Gastroesophageal sphincter (tissue), 4 donors: Measurements from ENCODE around the gene NAA30. TPM values are rescaled to one million over a fixed set of nuclear protein-coding genes. Genes with fewer than 3 reads are reported as not detected.
"Not testable (repeated sequence)": the region's sequence is repeated elsewhere in the genome, so short reads cannot be mapped to it uniquely, and the experiment has no call there.

Experiments
- ATAC-seq: fragments of 150-250 bp; one replicate; pipeline ENCODE4 v1.9.1; 2016; ENCODE audit warnings: mild to moderate bottlenecking, moderate library complexity
- H3K27ac ChIP-seq, 4 donors: fragments of 200-600 bp; sonication (generic) in 3 of 4; 1 replicate in 3 of 4; 2 replicates in 1 of 4; pipeline ENCODE4 v1.5.1; 2016 to 2019
- H3K27me3 ChIP-seq: fragments of 200-600 bp; sonication (generic); one replicate; pipeline ENCODE4 v1.5.1; 2019
- H3K36me3 ChIP-seq, 2 donors: fragments of 200-600 bp; sonication (generic); one replicate each; pipeline ENCODE4 v1.5.1; 2019; ENCODE audit warnings: control low read depth in 1 of 2
- H3K4me1 ChIP-seq, 3 donors: fragments of 200-600 bp; sonication (generic); 1 replicate in 2 of 3; 2 replicates in 1 of 3; pipeline ENCODE4 v1.5.1; 2016 to 2019; ENCODE audit warnings: control low read depth in 2 of 3
- H3K4me3 ChIP-seq, 2 donors: fragments of 200-600 bp; sonication (generic); one replicate each; pipeline ENCODE4 v1.5.1; 2019; ENCODE audit warnings: mild to moderate bottlenecking in 1 of 2, moderate library complexity in 1 of 2
- H3K9me3 ChIP-seq, 3 donors: fragments of 200-600 bp; sonication (generic); one replicate each; pipeline ENCODE4 v1.5.1; 2017 to 2019; ENCODE audit warnings: control low read depth in 2 of 3
- EP300 ChIP-seq: sonication (generic); formaldehyde crosslinking; IDR thresholded peaks from one replicate; pipeline ENCODE4 v1.6.1; 2017; ENCODE audit warnings: antibody characterized with exemption, mild to moderate bottlenecking
- POLR2A ChIP-seq, 2 donors: fragments of 450-650 bp; IDR thresholded peaks; one replicate each; pipeline ENCODE4 v1.6.1; 2017; ENCODE audit warnings: antibody characterized with exemption in 2 of 2, mild to moderate bottlenecking in 2 of 2, moderate library complexity in 1 of 2
- POLR2AphosphoS5 ChIP-seq: sonication (generic); formaldehyde crosslinking; IDR thresholded peaks from one replicate; pipeline ENCODE4 v1.6.1; 2017; ENCODE audit warnings: antibody characterized with exemption
- WGBS, 2 donors: methylation state at CpG; one replicate each; pipeline ENCODE4 v1.1.5; 2018; ENCODE audit warnings: low coverage in 1 of 2; 5-methylcytosine and 5-hydroxymethylcytosine counted together
- total RNA-seq, 4 donors: library from RNA; depleted of rRNA; stranded (reverse); fragments of >200 nt; gene quantifications; one replicate each; pipeline ENCODE4 v1.1.0, GENCODE V29; 2016
- TF ChIP-seq, protein P1 (sequence below), 4 experiments: fragments of 200-600 bp in 2 of 4; fragments of 450-650 bp in 2 of 4; sonication (generic) in 1 of 4; IDR thresholded peaks; one replicate each; pipeline ENCODE4 v1.5.1; 2017 to 2019; ENCODE audit warnings: antibody characterized with exemption in 4 of 4, mild to moderate bottlenecking in 2 of 4, moderate library complexity in 2 of 4

The NAA30 gene
- 10 to 100 TPM; 17.8 to 32.9 (median 27.1) TPM for total RNA-seq

DNA sequence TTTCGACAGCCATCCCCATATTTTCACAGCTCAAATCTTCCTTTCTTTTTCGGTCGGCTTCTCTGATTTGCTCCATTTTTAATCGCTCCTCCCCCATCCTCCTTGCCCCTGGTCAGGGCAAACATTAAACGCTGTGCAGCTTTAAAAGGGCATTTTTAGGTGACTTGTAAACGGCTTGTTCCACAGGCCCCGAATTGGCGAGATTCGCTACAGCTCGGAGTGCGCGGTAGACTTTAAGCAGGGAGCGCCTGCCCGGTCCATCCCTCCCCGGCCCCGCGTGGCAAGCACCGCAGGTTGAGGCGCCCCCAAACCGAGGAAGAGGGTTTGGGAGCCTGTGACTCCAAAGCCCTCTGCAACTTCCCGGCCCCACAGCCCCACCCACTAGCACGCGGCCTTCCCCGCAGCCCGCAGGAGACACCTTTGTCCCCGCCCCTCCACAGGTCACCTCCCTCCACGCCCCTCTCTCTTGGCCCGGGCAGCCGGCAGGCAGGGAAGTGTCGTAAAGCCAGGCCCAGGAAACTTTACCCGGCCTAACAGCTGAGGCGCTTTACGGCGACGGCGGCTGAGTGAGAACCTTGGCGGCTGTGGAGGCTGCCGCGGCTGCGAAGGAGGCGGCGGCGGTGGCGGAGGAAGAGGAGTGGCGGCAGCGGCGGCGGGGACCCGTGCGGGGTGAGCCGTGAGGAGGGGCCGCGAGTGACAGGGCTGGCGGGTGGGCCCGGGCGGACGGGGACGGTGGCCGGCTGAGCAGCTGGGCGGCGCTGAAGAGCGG, at the start of gene NAA30:
TSS of gene NAA30 (plus strand) at position 550 of the 769 bp plus-strand sequence. CDS start 372 bp downstream, outside the sequence.
- WGBS, 2 donors, result 0% methylated on average over 10 of the region's 62 CpGs
- H3K9me3 ChIP-seq, result no peaks in the 10 kb centered on the region
- peak within 1 kb of the TSS; percentile 68 to 93 (median 90) for H3K27ac ChIP-seq
- H3K4me1 ChIP-seq, result peaks cover 0 to 43% (median 15%) of the 10 kb centered on the region in 3 donors
- no peaks in the 10 kb centered on the region for H3K36me3 ChIP-seq
- ATAC-seq, result peak; percentile 93
- TF ChIP-seq, protein P1, sequence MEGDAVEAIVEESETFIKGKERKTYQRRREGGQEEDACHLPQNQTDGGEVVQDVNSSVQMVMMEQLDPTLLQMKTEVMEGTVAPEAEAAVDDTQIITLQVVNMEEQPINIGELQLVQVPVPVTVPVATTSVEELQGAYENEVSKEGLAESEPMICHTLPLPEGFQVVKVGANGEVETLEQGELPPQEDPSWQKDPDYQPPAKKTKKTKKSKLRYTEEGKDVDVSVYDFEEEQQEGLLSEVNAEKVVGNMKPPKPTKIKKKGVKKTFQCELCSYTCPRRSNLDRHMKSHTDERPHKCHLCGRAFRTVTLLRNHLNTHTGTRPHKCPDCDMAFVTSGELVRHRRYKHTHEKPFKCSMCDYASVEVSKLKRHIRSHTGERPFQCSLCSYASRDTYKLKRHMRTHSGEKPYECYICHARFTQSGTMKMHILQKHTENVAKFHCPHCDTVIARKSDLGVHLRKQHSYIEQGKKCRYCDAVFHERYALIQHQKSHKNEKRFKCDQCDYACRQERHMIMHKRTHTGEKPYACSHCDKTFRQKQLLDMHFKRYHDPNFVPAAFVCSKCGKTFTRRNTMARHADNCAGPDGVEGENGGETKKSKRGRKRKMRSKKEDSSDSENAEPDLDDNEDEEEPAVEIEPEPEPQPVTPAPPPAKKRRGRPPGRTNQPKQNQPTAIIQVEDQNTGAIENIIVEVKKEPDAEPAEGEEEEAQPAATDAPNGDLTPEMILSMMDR (IDR thresholded peaks at IDR 0.05), result peak in 1 of 4 experiments; percentile 47
- peak; percentile 63 for TF ChIP-seq POLR2AphosphoS5
- peak; percentile 32 to 51 for TF ChIP-seq POLR2A (IDR thresholded peaks at IDR 0.05)
- no peak for TF ChIP-seq EP300
- H3K4me3 ChIP-seq, result peak within 1 kb of the TSS; percentile 85 to 90
- H3K27me3 ChIP-seq, result no peaks in the 10 kb centered on the region

GRCh38 chr14:57343545-57344297, 46.7 kb upstream of the NAA30 start:
- H3K27ac ChIP-seq, H3K4me3 ChIP-seq, H3K9me3 ChIP-seq, H3K27me3 ChIP-seq, H3K36me3 ChIP-seq, H3K4me1 ChIP-seq, ATAC-seq: not testable (repeated sequence)
- 84 to 92% methylated on average over 1 to 5 of the region's 34 CpGs for WGBS, 2 donors

DNA sequence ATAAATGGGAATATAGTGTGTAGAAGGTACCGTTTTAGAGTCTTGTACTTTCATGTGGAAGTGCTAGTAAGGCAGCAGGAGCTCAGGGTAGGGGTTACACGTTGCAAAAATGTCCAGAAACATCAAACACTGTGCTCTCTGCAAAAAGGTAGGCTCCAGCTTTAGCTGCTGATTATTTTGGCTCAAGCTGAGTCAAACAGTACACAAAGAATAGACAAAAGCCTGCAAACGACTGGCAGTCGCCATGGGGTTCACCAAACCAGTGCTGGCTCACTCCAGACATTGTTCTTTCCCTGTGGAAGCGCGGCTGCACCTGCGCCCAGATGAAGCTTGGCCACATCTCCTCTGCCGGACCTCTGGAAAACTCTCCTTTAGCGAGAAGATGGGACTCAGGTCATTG, 45.3 kb upstream of the NAA30 start:
- WGBS, 2 donors, result 71 to 79% methylated on average over 7 to 9 of the region's 9 CpGs
- H3K4me3 ChIP-seq, result no peak overlapping the region
- TF ChIP-seq EP300 (no peak), POLR2AphosphoS5 (no peak), POLR2A (IDR thresholded peaks at IDR 0.05) (no peak)
- TF ChIP-seq, protein P1 (IDR thresholded peaks at IDR 0.05), result no peak

DNA sequence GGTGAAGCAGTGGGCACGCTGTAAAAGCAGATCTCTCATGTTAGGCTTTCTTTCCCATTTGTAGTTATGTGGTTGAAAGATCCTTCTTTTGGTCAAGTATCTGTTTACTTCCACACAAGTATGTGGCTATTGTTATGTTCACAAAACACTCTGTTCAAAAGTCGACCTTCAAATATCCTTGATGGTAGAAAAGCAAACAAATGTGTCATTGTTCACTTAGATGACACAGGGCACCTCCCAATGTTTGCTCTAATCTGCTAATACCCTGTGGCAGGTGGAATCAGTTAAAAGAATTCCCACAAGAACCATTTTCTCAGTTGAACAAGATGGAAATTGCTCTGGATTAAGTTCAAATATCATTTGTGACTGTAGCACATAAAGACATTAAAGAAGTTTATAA, 43.6 kb upstream of the NAA30 start:
- TF ChIP-seq, protein P1 (IDR thresholded peaks at IDR 0.05), result no peak
- TF ChIP-seq EP300 (no peak), POLR2A (IDR thresholded peaks at IDR 0.05) (no peak), POLR2AphosphoS5 (no peak)
- no peak overlapping the region for H3K27ac ChIP-seq
- WGBS, 2 donors, result 14 to 66% methylated on average over 1 to 2 of the region's 2 CpGs
- no peaks in the 10 kb centered on the region for H3K4me1 ChIP-seq
- H3K36me3 ChIP-seq, result no peaks in the 10 kb centered on the region
- peaks cover 7% of the 10 kb centered on the region for H3K27me3 ChIP-seq
- H3K9me3 ChIP-seq, result peaks cover 0 to 9% (median 0%) of the 10 kb centered on the region in 3 donors
- no peak for ATAC-seq
- H3K4me3 ChIP-seq, result no peak overlapping the region

More for the DNA sequence above, 45.3 kb upstream of the NAA30 start:
- Histone ChIP-seq H3K4me1 (no peaks in the 10 kb centered on the region), H3K27ac (no peak overlapping the region), H3K27me3 (peaks cover 7% of the 10 kb centered on the region), H3K36me3 (no peaks in the 10 kb centered on the region), H3K9me3 (peaks cover 0 to 9% (median 0%) of the 10 kb centered on the region in 3 donors)
- ATAC-seq, result no peak

DNA sequence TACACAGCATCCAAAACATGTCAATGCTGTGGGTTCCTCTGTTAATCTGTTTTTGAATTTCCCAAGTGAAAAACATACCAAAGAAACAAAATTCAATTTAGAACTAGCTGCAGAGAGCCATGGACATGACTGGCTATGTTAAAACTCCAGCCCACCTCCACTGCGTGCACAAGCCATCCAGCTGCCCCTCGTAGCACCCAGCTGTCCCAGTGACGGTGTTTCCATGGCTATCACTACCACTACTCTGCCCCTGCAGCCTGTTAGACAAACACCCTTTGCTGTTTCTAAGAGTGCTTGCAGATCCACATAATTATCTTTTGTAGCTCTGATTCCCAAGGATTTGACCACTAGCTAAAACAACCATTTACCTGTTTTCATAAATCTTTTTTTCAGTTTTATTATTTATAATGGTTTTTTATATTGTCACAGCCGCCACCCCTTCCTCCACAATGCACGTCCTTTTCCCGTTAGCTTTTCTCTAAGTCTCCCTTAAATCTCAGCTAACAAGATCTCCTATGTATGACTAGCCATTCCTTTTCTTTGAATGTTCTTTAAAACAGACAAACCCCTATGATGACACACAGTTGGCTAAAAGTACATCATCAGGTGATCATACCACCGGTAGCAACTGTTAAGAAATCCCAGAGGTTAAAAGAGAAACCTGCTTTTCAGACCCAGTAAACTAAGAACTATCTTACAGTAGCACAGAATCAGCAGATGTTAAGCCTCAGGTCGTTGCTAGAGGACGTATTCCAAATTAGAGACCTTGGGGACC, 37.8 kb upstream of the NAA30 start:
- no peaks in the 10 kb centered on the region for H3K36me3 ChIP-seq
- TF ChIP-seq POLR2A (IDR thresholded peaks at IDR 0.05), result no peak
- no peak for TF ChIP-seq EP300
- TF ChIP-seq, protein P1 (IDR thresholded peaks at IDR 0.05), result no peak
- no peak for TF ChIP-seq POLR2AphosphoS5
- no peak overlapping the region for H3K27ac ChIP-seq
- ATAC-seq, result no peak
- H3K4me3 ChIP-seq, result no peak overlapping the region
- WGBS, 2 donors, result 44 to 47% methylated on average over 9 of the region's 9 CpGs
- no peaks in the 10 kb centered on the region for H3K27me3 ChIP-seq
- H3K9me3 ChIP-seq, result no peaks in the 10 kb centered on the region
- H3K4me1 ChIP-seq, result no peaks in the 10 kb centered on the region
